Prostate gland (tissue), 2 donors: Measurements from ENCODE around the gene VCX2.

Experiments used
- CTCF ChIP-seq, 4 experiments: fragments of 200-600 bp in 2 of 4; fragments of 450-650 bp in 2 of 4; sonication (generic) in 2 of 4; IDR thresholded peaks; 1 replicate in 3 of 4; 2 replicates in 1 of 4; pipeline ENCODE4 v1.5.1; 2016 to 2019; ENCODE audit warnings: antibody characterized with exemption in 4 of 4, mild to moderate bottlenecking in 2 of 4, moderate library complexity in 2 of 4
- POLR2A ChIP-seq: fragments of 450-650 bp; IDR thresholded peaks from one replicate; pipeline ENCODE4 v1.6.1; 2016; ENCODE audit warnings: antibody characterized with exemption, mild to moderate bottlenecking
- POLR2AphosphoS5 ChIP-seq: sonication (generic); formaldehyde crosslinking; IDR thresholded peaks from one replicate; pipeline ENCODE4 v1.6.1; 2017; ENCODE audit warnings: antibody characterized with exemption

GRCh38 chrX:8122538-8122937, 48.5 kb downstream of the VCX2 start:
- TF ChIP-seq POLR2A, result no peak
- no peak for TF ChIP-seq CTCF (IDR thresholded peaks at IDR 0.05)
- TF ChIP-seq POLR2AphosphoS5, result no peak
